ENCODE measurements around the gene HUNK.
"Not testable (repeated sequence)": the region's sequence is repeated elsewhere in the genome, so short reads cannot be mapped to it uniquely, and the experiment has no call there.

HUNK gene

DNA sequence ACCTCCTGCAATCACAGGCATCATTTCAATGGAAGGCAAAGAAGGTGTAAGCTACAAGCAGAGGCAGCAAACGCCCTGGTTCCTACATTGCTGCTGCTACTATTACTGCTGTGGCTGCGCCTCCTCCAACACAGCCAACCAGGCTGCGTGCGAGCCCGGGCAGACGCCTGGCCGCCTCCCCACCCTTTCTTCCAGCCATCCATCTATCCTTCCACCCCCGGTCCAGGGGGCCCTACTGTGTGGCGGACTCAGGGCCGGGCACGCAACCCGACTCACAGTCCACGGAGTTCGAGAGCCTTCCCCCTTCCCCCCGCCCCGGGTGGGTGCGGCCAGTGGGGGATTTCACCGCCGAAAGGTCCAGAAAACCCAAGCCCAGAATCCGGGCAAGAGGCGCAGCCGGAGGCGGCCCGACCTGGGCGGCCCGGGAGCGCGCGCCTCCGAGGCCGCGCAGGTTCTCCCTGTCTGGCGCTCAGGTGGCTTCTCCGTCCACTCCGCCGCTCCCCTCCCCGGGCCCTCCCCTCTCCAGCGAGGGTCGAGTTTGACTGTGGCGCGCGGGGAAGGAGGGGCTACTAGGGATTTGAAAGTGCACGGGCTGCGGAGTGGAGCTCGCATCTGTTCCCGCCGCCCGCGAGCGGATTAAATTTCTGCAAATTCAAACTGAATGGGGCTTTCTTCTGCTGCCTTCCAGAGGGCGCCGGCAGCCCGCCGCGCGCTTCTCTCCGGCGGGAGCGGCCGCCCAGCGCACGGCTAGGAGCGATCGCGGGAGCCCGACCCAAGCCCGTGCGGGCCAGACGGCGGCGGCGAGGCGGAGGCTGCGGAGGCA, at the start of gene HUNK:
Gene HUNK (plus strand): TSS at position 569 of the 823 bp plus-strand sequence. CDS start 655 bp downstream, outside the sequence.
- FAIRE-seq, result no peak

DNA sequence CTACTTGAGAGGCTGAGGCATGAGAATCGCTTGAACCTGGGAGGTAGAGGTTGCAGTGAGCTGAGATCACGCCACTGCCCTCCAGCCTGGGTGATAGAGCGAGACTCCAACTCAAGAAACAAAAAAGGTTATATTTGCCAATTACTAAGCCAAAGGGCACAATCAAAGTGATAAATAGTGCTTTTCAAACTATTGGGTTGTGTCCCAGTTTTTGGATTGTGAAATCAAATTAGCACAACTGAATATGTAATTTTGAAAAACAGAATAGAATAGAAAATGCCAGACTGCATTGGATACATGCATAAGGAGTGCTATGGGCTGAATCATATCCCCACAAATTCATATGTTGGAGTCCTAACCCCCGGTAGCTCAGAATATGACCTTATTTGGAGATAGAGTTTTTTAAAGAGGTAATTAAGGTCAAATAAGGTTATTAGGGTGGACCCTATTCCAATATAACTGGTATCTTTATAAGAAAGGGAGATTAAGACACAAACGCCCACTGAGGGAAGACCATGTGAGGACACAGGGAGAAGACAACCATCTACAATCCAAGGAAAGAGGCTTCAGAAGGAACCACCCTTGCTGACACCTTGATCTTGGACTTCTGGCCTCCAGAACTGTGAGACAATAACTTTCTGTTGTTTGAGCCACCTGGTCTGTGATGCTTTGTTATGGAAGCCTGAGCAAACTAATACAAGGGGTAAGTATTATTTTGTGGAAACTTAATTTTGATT, 42.9 kb upstream of the HUNK start:
- FAIRE-seq, result no peak

DNA sequence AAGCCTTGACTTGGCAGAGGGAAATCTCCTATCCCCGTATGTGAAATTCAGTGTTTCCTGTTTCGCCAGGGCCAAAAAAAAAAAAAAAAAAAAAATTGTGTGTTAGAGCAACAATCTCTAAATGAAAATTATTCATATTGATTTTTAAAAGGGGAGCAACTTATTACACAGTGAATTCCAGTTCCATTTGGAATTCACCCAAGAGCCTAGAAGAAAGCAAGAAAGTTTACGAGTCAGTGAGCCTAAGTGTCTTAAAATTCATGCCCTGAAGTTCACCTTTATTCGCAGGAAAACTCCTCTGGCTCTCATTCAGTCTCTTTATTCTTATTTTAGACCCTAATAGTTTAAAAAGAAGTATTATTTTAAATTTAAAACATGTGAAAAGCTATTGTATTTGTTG, 42.1 kb upstream of the HUNK start:
- no peak for FAIRE-seq

DNA sequence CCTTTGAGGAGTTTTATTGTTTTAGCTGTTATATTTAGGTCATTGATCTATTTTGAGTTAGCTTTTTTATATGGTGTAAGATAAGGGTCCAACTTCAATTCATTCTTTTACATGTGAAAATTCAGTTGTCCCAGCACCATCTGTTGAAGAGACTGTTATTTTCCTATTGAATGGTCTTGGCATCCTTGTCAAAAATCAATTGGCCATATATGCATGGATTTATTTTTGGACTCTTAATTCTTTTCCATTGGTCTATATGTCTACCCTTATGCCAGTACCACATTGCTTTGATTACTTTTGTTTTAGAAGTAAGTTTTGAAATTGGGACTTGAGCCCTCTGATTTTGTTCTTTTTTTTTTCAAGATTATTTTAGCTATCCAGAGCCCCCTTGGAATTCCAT, 35.8 kb upstream of the HUNK start:
- FAIRE-seq, result no peak

DNA sequence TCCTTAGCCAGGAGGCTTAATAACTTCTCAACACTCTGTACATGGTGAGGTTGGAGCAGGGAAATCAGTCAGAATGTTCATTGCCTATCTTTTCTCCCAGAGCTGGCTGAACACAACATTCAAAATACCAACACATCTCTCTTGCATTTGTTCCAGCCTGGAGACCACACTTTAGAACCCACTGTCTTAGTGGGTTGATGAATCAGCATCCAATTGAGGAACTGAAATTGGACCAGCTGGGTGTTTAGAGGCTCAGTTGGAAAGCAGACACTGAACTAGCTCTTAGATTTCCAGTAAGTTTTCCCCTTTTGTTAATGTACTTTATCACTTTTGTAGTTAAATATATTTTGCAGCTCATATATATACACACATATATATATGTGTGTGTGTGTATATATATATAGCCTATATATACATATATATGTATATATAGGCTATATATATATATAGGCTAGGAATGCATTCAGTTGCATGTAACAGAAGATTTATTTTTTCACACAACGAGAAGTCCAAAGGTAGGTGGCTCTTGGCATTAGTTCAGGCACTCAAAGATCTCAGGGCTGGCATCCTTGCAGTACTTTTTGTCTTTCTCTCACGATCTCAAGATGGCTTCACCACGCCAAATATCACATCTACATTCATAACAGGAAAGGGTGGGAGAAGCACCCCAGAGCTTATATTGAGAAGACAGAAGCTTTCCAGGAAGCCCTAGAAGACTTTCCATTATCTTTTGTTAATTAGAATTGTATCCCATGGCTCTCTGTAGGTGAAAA, 35.0 kb upstream of the HUNK start:
- FAIRE-seq, result no peak

DNA sequence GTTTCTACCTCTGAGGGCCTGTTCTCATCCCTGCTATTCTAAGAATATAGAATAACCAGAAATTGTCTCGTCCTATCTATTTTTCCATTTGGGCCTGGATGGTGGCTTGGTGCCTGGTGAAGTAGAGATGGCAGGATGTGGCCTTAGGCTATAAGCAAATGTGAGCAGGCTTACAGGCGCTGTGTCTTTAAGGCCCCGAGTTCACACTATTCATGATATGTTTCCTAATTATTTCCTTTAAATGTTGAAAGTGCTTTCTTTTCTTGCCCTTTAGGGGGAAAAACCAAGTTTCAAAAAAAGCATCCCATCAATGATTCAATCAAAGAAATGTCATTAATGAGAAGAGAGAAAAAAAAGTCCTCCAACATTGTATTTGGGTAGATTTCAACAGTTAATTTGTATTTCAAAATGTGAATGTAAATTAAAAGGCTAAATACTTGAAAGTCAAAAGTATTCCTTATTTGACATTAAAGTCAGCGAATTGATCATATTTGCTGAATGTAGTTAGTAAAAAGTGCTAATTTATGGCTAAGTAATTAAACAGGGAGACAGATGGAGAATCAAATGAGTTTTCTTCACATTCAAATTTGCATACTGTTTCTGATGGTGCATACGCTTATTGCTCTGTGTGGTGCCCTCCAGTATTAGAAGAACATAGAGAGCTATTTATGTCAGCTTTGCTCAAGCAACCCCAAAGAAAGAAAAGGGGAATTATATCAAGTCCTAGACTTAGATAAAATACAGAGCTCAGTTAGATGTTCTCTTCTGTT, 34.0 kb upstream of the HUNK start:
- no peak for FAIRE-seq

DNA sequence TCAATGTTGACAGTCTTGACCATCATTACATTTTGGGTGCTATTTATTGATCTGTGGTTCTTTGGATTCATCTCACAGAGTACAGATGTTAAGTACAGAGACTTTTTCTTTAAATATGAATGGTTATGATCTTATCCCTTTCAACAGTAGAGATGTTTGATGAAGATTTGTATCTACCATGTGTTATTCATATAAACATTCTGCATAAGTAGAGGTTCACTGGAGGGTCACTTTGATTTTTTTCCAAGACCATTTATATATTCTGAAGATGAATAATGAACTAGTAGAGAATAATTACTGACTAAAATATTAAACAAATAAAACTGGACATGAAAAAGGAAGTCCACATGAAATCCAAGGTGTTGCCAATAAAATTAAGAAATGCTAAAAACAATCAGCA, 28.6 kb upstream of the HUNK start:
- no peak for FAIRE-seq

DNA sequence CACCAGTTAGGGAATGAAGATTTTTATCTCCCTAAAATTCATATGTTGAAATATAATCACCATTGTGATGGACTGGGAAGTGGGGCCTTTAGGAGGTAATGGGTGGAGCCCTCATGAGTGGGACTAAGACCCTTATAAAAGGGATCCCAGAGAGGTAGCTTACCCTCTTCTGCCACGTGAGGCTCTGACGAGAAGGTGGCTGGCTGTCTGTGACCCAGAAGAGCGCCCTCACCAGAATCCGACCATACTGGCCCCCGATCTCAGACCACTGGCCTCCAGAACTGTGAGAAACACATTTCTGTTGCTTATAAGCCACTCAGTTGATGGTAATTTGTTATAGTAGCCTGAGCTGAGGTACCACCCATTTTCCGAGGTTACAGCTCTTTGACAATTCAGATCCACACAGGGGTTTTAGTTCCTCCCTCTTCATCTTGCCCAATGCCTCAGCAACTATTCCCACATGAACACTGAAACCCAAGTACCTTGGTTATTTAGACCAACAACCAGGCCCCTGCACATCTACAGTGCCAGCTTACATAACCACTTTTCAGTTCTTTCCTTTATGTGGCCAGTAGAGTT, 27.6 kb upstream of the HUNK start:
- FAIRE-seq, result no peak

DNA sequence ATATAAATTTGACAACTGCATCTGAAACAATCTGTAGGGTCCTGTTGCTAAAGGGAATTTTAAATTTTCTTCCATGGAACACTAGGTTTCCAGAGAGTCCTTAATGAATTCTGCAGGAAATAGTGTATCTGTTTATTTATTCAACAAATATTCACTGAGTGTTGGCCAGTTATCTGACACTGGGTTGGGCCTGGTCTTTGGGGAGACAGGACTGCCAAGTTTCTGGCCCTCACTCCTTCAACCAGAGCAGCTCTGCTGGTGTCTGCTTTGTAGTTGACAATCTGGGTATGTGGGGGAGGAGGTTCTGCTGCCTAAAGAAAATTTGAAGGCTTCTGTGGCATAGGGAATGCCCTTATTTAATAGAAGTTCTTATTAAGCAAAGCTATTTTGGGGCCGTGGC, 26.1 kb upstream of the HUNK start:
- no peak for FAIRE-seq

DNA sequence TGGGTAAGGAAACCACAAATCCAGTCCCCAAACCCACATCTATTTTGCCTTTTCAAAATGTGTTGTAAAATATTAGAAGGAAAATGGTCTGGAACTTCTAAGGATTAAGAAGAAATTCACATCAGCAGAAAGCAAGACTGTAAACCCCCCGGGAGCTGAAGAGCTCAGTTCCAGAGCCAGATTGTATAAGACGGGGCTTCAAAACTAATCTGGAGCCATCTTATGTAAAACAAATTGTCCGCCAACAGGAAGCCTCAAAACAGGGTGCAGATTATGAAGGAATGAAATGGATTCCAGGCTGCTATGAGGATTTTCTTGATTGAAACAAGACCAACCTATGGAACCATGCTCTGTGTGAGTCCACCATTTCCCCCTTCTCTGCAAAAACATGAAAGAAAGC, 25.1 kb upstream of the HUNK start:
- FAIRE-seq, result no peak

DNA sequence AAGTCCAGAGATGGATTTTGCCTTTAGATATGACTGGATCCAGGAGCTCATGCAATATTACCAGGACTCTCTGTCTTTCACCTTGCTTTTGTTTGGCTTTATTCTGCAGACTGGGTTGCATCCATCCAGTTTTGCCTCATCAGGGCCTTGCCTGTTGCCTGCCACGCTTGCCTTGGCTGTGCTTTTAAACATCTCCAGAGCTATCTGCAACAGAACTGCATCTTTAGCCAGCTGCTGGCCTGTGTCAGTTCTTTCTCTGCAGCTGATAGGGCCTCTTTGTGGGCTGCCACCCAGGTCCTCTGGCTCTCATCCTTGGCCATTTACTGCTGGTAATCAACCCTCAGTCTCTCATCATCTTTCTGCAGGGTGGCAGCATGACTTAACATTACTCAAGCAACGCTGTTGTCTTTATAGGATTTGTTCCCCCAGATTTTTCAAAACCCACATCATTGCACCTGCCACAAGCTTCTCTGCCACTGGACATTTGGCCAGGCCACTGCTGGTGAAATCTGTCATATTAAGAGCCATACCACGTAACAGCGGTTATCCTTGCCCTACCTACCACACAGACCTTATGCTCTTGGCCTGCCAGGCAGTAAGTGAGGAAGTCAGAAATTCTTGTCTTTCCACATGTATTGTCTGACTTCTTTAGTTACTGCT, 24.4 kb upstream of the HUNK start:
- no peak for FAIRE-seq

DNA sequence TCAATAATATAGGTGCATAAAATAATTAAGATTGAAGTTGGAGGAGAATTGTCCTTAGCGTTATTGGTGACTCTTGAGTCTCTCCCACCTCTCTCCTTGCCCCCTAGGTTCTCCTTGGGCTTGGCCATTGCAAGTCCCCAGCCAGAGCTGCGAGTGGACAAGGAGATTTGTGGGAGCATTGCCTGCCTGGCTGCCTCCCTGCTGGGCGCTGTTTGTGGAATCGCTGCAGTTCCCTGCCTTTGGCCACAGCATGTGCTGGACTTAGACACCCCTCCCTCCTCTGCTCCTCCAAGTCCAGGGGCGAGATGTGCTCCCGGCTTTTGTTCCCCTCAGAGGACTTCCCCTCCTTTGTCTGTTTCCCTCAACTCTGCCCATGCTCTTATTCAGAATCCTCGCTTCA, 21.9 kb upstream of the HUNK start:
- FAIRE-seq, result no peak

DNA sequence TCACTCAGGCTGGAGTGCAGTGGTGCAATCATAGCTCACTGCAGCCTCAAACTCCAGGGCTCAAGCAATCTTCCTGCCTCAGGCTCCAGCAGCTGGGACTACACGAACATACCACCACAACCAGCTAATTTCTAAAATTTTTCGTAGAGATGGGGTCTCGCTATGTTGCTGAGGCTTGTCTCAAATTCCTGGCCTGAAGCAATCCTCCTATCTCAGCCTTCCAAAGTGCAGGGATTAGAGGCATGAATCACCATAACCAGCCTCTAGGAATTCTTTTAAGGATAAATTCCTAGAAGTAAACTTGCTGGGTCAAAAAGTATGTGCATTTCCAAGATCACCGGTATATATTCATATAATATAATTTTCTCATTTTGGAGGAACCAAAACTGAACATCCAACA, 17.6 kb upstream of the HUNK start:
- FAIRE-seq, result no peak

DNA sequence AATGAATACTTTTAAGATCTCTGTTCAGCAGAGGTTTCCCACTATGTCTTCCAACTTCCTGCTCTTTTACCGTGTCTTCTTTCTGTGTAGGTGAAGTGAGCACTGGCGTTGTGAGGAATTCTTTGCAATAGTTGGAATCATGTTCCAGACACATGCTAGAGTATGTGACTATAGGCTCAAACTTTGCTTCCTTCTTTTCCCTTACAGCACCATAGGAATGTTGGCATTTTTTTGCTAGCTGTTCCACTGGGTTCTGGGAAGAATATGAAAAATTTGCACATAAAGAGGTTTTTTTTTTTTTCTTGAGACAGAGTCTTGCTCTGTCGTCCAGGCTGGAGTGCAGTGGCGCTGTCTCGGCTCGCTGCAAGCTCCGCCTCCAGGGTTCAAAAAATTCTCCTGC, 15.7 kb upstream of the HUNK start:
- FAIRE-seq, result no peak

DNA sequence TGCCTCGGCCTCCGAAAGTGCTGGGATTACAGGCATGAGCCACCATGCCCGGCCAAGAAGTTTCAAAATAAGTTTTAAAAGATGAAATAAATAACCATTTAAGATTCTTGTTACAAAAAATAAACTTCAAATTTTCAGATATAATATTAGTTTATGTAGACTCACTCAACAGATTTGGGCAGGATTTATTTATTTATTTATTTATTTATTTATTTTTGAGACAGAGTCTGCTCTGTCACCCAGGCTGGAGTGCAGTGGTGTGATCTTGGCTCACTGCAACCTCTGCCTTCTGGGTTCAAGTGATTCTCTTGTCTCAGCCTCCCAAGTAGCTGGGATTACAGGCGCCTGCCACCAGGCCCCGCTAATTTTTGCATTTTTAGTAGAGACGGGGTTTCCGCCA, 15.2 kb upstream of the HUNK start:
- FAIRE-seq, result not testable (repeated sequence)

DNA sequence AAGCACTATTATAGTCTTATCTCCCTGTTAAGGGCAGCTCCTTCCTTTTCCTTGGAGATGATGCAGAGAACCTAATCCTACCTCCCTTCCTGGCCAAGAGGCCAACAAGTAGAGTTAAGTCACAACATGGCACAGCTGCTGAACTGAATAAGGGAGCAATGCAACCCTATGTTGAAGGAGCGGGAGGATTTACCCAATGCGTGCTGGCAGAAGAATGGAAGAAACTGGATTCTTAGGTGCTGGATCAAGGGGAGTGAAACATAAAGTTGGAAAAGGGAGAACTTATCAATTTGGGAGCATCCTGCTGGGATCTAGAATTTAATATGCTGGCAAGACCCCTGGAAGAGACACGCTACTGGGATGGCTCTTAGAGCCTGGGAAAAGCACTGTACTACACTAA, 12.0 kb upstream of the HUNK start:
- FAIRE-seq, result no peak

DNA sequence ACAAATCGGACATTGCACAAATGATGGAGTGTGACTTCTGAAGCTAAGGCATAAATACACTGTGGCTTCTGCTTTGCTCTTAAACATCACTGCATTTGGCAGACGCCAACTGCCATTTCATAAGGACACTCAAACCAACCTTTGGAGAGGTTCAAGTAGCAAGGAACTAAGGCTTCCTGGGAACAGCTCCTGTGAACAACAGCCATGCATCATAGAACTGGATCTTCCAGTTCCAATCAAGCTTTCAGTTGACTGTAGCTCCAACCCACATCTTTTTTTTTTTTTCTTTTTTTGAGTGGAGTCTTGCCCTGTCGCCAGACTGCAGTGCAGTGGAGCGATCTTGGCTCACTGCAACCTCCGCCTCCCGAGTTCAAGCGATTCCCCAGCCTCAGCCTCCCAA, 10.7 kb upstream of the HUNK start:
- FAIRE-seq, result no peak

DNA sequence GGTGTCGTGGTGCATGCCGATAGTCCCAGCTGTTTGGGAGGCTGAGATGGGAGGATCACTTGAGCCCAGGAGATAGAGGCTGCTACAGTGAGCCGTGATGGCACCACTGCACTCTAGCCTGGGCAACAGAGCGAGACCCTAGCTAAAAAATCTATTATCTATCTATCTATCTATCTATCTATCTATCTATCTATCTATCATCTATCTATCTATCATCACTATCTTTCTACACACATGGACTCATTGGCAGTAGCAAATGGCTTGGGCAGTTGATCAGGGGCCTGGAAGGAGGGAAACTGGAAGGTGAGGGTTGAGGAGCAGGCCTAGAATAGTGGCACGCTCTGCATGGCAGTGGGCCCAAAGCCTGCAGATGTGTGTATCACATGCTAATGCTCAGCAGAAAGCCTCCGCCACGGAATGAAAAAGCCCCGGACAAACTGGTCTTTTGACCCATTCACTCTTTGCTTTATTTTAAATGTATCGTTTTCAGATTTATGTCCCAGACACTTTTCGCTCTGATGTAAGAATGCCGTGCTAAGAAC, 7.3 kb upstream of the HUNK start:
- FAIRE-seq, result no peak

DNA sequence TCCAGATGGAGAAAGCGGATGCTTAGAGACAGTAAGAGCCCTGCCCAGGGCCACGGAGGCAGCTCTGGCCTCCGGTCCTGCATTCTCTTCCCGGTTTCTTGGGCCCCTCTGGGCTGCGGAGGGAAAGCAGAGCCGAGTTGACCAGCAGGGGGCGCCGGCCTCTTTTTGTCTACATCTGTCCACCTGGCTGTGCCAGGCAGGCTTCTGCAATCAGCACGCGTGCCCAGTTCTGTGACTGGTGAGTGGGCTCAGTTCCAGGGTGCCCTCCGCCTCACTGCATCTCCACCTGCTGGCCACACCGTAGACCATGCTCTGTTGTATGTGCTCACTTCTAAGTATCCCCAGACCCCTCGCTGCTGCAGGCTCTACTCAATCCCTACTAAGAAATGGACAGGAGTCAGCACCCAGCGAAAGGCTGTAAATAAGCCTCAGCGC, 6.7 kb upstream of the HUNK start:
- FAIRE-seq, result no peak

DNA sequence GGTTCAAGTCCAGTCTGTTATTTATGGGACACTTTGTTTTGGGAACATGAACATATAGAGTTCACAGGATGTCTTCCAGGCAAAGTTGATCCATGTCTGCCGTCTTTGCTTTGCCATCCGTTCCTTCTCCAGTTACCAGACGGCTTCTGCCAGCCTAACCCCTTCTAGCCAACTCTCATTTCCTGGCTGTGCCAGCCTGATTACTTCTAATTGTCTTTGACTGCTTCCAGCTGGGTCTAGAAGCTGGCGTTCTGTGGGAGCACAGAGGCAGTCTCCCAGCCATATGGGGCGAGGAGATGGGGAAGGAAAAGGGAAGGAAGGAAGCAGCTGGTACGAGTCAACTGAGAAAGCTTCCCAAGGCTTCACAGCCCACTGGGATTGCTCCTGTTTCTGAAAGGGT, 3.1 kb upstream of the HUNK start:
- FAIRE-seq, result no peak

DNA sequence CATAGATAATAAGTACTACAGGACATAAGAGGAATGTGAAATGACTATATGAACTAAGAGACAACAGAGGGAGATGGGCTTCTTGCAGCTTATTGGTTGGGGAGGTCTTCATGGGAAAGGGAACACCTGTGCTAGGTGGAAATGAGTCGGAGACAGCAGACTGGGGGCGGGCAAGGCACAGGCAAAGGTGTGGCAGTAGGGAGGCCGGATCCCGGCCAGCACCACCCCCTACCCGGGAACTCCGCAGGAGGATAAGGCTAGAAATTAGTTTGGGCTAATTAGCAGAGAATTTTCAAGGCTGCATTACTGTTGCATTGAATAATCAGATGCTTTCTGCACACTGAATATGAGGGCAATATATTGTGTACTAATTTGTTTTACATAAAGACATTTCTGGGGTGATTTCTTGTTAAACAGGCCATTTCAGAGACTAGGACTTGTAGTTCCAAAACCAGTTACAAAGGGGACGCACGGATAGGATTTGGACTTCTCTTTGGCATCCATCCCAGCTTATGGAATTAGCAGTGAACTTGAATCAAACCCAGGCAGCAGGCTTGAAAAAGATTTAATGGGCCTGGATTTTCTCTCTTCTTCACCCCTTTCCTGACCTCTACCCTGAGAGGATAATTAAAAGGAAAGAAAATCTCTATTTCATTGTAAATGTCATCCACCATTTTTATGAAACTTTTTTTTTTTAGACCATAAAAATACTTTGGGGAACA, 2.2 kb upstream of the HUNK start:
- no peak for FAIRE-seq
